HepG2 (cell line): ENCODE measurements around the gene ATP5MK. TPM values are rescaled to one million over a fixed set of nuclear protein-coding genes. Genes with fewer than 3 reads are reported as not detected.

ENCODE experiments used
- DNMT3B ChIP-seq: conservative IDR thresholded peaks from 2 replicates; pipeline ENCODE4 v1.6.1; 2016; ENCODE audit warnings: missing biosample characterization, control low read depth
- DRAP1 ChIP-seq: IDR thresholded peaks from 2 replicates; pipeline ENCODE4 v1.6.1; 2016; ENCODE audit warnings: missing genetic modification reagents, missing compliant biosample characterization
- FOXO1 ChIP-seq: sonication (generic); formaldehyde crosslinking; IDR thresholded peaks from 2 replicates; pipeline ENCODE4 v1.4.0; 2020; ENCODE audit warnings: missing genetic modification reagents
- HCFC1 ChIP-seq: fragments of 150-350 bp; IDR thresholded peaks from 2 replicates; pipeline ENCODE4 v1.6.1; 2014; ENCODE audit warnings: low read depth, low read length
- HDAC2 ChIP-seq: sonication (generic); formaldehyde crosslinking; IDR thresholded peaks from 2 replicates; pipeline ENCODE4 v1.4.0; 2020; ENCODE audit warnings: missing genetic modification reagents
- KDM5B ChIP-seq: sonication (generic); formaldehyde crosslinking; IDR thresholded peaks from 2 replicates; pipeline ENCODE4 v1.4.0; 2020; ENCODE audit warnings: missing genetic modification reagents, mild to moderate bottlenecking, borderline replicate concordance
- MAF1 ChIP-seq: sonication (generic); formaldehyde crosslinking; IDR thresholded peaks from 2 replicates; pipeline ENCODE4 v1.5.0; 2020; ENCODE audit warnings: missing genetic modification reagents, borderline replicate concordance
- MXI1 ChIP-seq: IDR thresholded peaks from 3 replicates; pipeline ENCODE4 v1.6.1; 2012; ENCODE audit warnings: low read depth, low read length, inconsistent platforms, borderline replicate concordance
- NAIF1 ChIP-seq: sonication (generic); formaldehyde crosslinking; IDR thresholded peaks from 2 replicates; pipeline ENCODE4 v1.5.0; 2020; ENCODE audit warnings: mild to moderate bottlenecking, missing genetic modification reagents, borderline replicate concordance
- NCOA1 ChIP-seq: sonication (generic); formaldehyde crosslinking; IDR thresholded peaks from 2 replicates; pipeline ENCODE4 v1.9.0; 2021; ENCODE audit warnings: missing genetic modification reagents
- RFX1 ChIP-seq: fragments of 450-650 bp; IDR thresholded peaks from 2 replicates; pipeline ENCODE4 v1.6.1; 2017
- SKI ChIP-seq: fragments of 450-650 bp; IDR thresholded peaks from one replicate; pipeline ENCODE4 v1.6.1; 2018; ENCODE audit warnings: mild to moderate bottlenecking; ENCODE audit not compliant: partially characterized antibody
- SOX13 ChIP-seq, 3 experiments: fragments of 450-650 bp in 1 of 3; sonication (generic) in 1 of 3; formaldehyde crosslinking in 1 of 3; IDR thresholded peaks in 2 of 3; conservative IDR thresholded peaks in 1 of 3; 2 replicates each; pipeline versions ENCODE4 v1.5.0 to v1.6.1; 2016 to 2020; ENCODE audit warnings: antibody characterized with exemption in 1 of 3, mild to moderate bottlenecking in 1 of 3, missing compliant biosample characterization in 1 of 3, missing genetic modification reagents in 1 of 3, moderate library complexity in 1 of 3
- SRSF9 ChIP-seq: fragments of 200-400 bp; formaldehyde crosslinking; IDR thresholded peaks from 2 replicates; pipeline ENCODE4 v1.6.1; 2018; ENCODE audit warnings: borderline replicate concordance, mild to moderate bottlenecking, low read depth, low read length; ENCODE audit not compliant: insufficient read depth, poor library complexity, severe bottlenecking
- STAG1 ChIP-seq: sonication (generic); formaldehyde crosslinking; IDR thresholded peaks from 2 replicates; pipeline ENCODE4 v1.4.0; 2020; ENCODE audit warnings: missing genetic modification reagents
- TARDBP ChIP-seq: sonication (generic); formaldehyde crosslinking; IDR thresholded peaks from 2 replicates; pipeline ENCODE4 v1.8.0; 2022; ENCODE audit warnings: mild to moderate bottlenecking, missing genetic modification reagents
- ZBTB8A ChIP-seq: sonication (generic); formaldehyde crosslinking; IDR thresholded peaks from 2 replicates; pipeline ENCODE4 v1.4.0; 2020; ENCODE audit warnings: mild to moderate bottlenecking, low read depth, missing genetic modification reagents, borderline replicate concordance
- ZNF468 ChIP-seq: sonication (generic); formaldehyde crosslinking; IDR thresholded peaks from 2 replicates; pipeline ENCODE4 v1.8.0; 2022; ENCODE audit warnings: mild to moderate bottlenecking, moderate library complexity, missing genetic modification reagents
- polyA plus RNA-seq, 8 experiments: library from polyadenylated mRNA; depleted of rRNA in 3 of 8; stranded (reverse) in 7 of 8; unstranded in 1 of 8; fragments of >200 nt; fragmentation: Illumina TruSeq in 4 of 8; extraction: Trizol in 4 of 8; gene quantifications; 2 replicates each; pipeline versions ENCODE4 v1.2.1 to v1.2.3, GENCODE V29; 2011 to 2016; ENCODE audit warnings: low read depth in 4 of 8, missing spikeins in 1 of 8, mixed read lengths in 1 of 8; ENCODE audit not compliant: insufficient read depth in 1 of 8
- total RNA-seq, 5 experiments: library from RNA; depleted of rRNA; stranded (reverse); fragments of >200 nt; fragmentation: Illumina TruSeq; extraction: Trizol; gene quantifications; 2 replicates each; pipeline ENCODE4 v1.2.3, GENCODE V29; 2016; ENCODE audit warnings: low read depth in 1 of 5
- TF ChIP-seq, protein P1 (sequence below): sonication (generic); formaldehyde crosslinking; IDR thresholded peaks from 2 replicates; pipeline ENCODE4 v1.4.0; 2020; ENCODE audit warnings: mild to moderate bottlenecking, missing genetic modification reagents
- TF ChIP-seq, protein P2 (sequence below): sonication (generic); formaldehyde crosslinking; conservative IDR thresholded peaks from 2 replicates; pipeline ENCODE4 v1.4.0; 2020; ENCODE audit warnings: mild to moderate bottlenecking, missing genetic modification reagents, moderate library complexity

ATP5MK gene
- total and polyA plus RNA-seq, 2 of the 13 experiments (the other 11 are each of a cell fraction or from before 2014, with no cell fraction given), result 312 to 517 TPM

- no peak; the same call in 1 of the 2 replicates for TF ChIP-seq SOX13 (IDR thresholded peaks at IDR 0.05)
- TF ChIP-seq SOX13 (CRISPR knock-in tag; conservative IDR thresholded peaks at IDR 0.05 in 1 of 2, IDR thresholded peaks at IDR 0.05 in 1 of 2), result peak in 1 of 2 experiments; percentile 41; a peak in 1 of 4 replicates
- TF ChIP-seq NAIF1, result peak; percentile 68; the same call in 1 of the 2 replicates
- TF ChIP-seq, protein P1, sequence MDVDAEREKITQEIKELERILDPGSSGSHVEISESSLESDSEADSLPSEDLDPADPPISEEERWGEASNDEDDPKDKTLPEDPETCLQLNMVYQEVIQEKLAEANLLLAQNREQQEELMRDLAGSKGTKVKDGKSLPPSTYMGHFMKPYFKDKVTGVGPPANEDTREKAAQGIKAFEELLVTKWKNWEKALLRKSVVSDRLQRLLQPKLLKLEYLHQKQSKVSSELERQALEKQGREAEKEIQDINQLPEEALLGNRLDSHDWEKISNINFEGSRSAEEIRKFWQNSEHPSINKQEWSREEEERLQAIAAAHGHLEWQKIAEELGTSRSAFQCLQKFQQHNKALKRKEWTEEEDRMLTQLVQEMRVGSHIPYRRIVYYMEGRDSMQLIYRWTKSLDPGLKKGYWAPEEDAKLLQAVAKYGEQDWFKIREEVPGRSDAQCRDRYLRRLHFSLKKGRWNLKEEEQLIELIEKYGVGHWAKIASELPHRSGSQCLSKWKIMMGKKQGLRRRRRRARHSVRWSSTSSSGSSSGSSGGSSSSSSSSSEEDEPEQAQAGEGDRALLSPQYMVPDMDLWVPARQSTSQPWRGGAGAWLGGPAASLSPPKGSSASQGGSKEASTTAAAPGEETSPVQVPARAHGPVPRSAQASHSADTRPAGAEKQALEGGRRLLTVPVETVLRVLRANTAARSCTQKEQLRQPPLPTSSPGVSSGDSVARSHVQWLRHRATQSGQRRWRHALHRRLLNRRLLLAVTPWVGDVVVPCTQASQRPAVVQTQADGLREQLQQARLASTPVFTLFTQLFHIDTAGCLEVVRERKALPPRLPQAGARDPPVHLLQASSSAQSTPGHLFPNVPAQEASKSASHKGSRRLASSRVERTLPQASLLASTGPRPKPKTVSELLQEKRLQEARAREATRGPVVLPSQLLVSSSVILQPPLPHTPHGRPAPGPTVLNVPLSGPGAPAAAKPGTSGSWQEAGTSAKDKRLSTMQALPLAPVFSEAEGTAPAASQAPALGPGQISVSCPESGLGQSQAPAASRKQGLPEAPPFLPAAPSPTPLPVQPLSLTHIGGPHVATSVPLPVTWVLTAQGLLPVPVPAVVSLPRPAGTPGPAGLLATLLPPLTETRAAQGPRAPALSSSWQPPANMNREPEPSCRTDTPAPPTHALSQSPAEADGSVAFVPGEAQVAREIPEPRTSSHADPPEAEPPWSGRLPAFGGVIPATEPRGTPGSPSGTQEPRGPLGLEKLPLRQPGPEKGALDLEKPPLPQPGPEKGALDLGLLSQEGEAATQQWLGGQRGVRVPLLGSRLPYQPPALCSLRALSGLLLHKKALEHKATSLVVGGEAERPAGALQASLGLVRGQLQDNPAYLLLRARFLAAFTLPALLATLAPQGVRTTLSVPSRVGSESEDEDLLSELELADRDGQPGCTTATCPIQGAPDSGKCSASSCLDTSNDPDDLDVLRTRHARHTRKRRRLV (CRISPR knock-in tag), result 0 out of 2 replicates have a peak, but pooled peaks have one; percentile 53
- TF ChIP-seq STAG1 (CRISPR knock-in tag), result no peak
- TF ChIP-seq, protein P2, sequence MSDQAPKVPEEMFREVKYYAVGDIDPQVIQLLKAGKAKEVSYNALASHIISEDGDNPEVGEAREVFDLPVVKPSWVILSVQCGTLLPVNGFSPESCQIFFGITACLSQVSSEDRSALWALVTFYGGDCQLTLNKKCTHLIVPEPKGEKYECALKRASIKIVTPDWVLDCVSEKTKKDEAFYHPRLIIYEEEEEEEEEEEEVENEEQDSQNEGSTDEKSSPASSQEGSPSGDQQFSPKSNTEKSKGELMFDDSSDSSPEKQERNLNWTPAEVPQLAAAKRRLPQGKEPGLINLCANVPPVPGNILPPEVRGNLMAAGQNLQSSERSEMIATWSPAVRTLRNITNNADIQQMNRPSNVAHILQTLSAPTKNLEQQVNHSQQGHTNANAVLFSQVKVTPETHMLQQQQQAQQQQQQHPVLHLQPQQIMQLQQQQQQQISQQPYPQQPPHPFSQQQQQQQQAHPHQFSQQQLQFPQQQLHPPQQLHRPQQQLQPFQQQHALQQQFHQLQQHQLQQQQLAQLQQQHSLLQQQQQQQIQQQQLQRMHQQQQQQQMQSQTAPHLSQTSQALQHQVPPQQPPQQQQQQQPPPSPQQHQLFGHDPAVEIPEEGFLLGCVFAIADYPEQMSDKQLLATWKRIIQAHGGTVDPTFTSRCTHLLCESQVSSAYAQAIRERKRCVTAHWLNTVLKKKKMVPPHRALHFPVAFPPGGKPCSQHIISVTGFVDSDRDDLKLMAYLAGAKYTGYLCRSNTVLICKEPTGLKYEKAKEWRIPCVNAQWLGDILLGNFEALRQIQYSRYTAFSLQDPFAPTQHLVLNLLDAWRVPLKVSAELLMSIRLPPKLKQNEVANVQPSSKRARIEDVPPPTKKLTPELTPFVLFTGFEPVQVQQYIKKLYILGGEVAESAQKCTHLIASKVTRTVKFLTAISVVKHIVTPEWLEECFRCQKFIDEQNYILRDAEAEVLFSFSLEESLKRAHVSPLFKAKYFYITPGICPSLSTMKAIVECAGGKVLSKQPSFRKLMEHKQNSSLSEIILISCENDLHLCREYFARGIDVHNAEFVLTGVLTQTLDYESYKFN (CRISPR knock-in tag), result peak; percentile 17; the same call in 1 of the 2 replicates
- TF ChIP-seq MXI1, result peak; percentile 92; the same call in 2 of the 3 replicates
- TF ChIP-seq SKI, result peak; percentile 7
- TF ChIP-seq RFX1, result no peak
- TF ChIP-seq SRSF9, result no peak
- TF ChIP-seq TARDBP (CRISPR knock-in tag), result peak; percentile 81; the same call in 1 of the 2 replicates
- TF ChIP-seq ZBTB8A (CRISPR knock-in tag), result no peak
- peak; percentile 99 for TF ChIP-seq DRAP1
- TF ChIP-seq ZNF468 (CRISPR knock-in tag), result no peak; the same call in 1 of the 2 replicates
- TF ChIP-seq HCFC1, result peak; percentile 55; the same call in 1 of the 2 replicates
- TF ChIP-seq KDM5B (CRISPR knock-in tag), result peak; percentile 74; the same call in 1 of the 2 replicates
- TF ChIP-seq MAF1 (CRISPR knock-in tag), result peak; percentile 38; the same call in 1 of the 2 replicates
- 0 out of 2 replicates have a peak, but pooled peaks have one; percentile 48 for TF ChIP-seq DNMT3B (CRISPR knock-in tag)
- TF ChIP-seq NCOA1 (CRISPR knock-in tag), result peak; percentile 70; the same call in 1 of the 2 replicates
- TF ChIP-seq FOXO1, result peak; percentile 60
- peak; percentile 45; the same call in 1 of the 2 replicates for TF ChIP-seq HDAC2 (CRISPR knock-in tag)
Measured at GRCh38 chr10:103367782-103368518, 28.3 kb downstream of the ATP5MK start, which contains the start of gene TAF5 (continued).
